Right atrium auricular region (tissue), 2 donors: ENCODE results near the gene NRCAM. TPM values are rescaled to one million over a fixed set of nuclear protein-coding genes. Genes with fewer than 3 reads are reported as not detected.

Source experiments
- DNase-seq: peaks from one replicate; pipeline ENCODE4 v3.0.0-alpha.2; 2019; ENCODE audit warnings: low spot score
- H3K27ac ChIP-seq, 2 donors: fragments of 200-600 bp; sonication (generic); 1 replicate in 1 of 2; 2 replicates in 1 of 2; pipeline ENCODE4 v1.5.1; 2016 to 2019
- H3K27me3 ChIP-seq, 2 donors: fragments of 200-600 bp; sonication (generic); one replicate each; pipeline versions ENCODE4 v1.5.1 to v1.6.0; 2017 to 2019
- H3K36me3 ChIP-seq: fragments of 200-600 bp; sonication (generic); one replicate; pipeline ENCODE4 v1.5.1; 2016
- H3K4me1 ChIP-seq, 2 donors: fragments of 200-600 bp; sonication (generic); one replicate each; pipeline versions ENCODE4 v1.5.1 to v1.6.0; 2017 to 2019
- H3K4me3 ChIP-seq, 2 donors: fragments of 200-600 bp; sonication (generic); 1 replicate in 1 of 2; 2 replicates in 1 of 2; pipeline ENCODE4 v1.5.1; 2017 to 2019; ENCODE audit warnings: mild to moderate bottlenecking in 1 of 2, moderate library complexity in 1 of 2
- H3K9me3 ChIP-seq, 2 donors: fragments of 200-600 bp; sonication (generic); one replicate each; pipeline ENCODE4 v1.5.1; 2019
- total RNA-seq, 2 donors: library from RNA; depleted of rRNA; stranded (reverse); fragments of >200 nt; gene quantifications; one replicate each; pipeline ENCODE4 v1.1.0, GENCODE V29; 2016
- TF ChIP-seq, protein P1 (sequence below), 2 donors: fragments of 200-600 bp; sonication (generic); IDR thresholded peaks; one replicate each; pipeline ENCODE4 v1.5.1; 2019; ENCODE audit warnings: antibody characterized with exemption in 2 of 2

The NRCAM gene
- total RNA-seq, 2 donors from 2014 or later = 0.63 to 0.93 TPM

DNA sequence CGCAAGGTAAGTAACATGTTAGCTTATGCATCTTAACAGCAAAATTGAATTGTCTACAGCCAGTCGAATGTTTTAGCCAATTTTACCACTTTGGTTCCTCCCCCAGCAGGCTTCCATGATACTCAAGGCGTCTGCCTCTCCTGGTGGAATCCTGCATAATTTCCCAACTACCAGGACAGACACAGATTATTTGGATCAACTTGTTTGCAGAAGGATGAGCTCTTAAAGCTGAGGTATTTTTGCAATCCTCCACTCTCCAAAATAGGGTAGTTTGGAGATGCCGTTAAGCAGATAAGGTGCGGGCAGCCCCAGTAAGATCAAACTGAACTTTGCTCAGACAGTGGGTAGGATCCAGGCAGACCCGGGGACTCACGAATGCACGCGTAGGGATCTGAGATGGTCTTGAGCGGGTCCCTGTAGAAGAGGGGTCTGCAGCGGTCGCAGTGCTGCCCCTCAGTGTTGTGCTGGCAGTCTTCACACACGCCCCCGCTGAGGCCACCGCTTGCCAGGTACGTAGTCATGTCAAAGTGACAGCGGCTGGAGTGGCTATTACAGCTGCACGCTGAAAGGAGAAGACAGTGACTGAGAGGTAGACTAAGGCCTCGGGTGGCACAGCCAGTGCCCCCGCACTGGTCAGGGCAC, 353.4 kb downstream of the NRCAM start:
- DNase-seq = no peak
- Histone ChIP-seq H3K9me3 (no peaks in the 10 kb centered on the region), H3K27ac (no peak overlapping the region), H3K27me3 (no peaks in the 10 kb centered on the region), H3K4me1 (no peaks in the 10 kb centered on the region), H3K4me3 (no peak overlapping the region), H3K36me3 (no peaks in the 10 kb centered on the region)
- TF ChIP-seq, protein P1, sequence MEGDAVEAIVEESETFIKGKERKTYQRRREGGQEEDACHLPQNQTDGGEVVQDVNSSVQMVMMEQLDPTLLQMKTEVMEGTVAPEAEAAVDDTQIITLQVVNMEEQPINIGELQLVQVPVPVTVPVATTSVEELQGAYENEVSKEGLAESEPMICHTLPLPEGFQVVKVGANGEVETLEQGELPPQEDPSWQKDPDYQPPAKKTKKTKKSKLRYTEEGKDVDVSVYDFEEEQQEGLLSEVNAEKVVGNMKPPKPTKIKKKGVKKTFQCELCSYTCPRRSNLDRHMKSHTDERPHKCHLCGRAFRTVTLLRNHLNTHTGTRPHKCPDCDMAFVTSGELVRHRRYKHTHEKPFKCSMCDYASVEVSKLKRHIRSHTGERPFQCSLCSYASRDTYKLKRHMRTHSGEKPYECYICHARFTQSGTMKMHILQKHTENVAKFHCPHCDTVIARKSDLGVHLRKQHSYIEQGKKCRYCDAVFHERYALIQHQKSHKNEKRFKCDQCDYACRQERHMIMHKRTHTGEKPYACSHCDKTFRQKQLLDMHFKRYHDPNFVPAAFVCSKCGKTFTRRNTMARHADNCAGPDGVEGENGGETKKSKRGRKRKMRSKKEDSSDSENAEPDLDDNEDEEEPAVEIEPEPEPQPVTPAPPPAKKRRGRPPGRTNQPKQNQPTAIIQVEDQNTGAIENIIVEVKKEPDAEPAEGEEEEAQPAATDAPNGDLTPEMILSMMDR (IDR thresholded peaks at IDR 0.05) = no peak

DNA sequence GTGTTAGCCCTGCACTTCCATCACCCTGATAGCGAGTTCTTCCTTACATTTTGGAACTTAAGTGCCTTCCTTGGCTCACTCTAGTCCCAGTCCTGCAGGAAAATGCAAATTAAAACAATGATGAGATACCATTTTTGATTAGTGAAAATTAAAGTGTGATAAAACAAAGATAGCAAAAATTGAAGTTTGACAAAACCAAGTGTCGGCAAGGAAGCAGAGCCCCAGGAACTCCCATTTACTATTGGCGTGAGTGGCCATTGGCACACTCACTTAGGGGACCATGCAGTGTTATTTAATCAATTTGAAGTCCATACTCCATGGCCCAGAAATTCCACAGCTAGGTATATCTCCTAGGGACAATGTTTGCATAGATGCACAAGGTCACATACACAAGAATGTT, 354.5 kb downstream of the NRCAM start:
- TF ChIP-seq, protein P1 (IDR thresholded peaks at IDR 0.05) = no peak
- Histone ChIP-seq H3K27me3 (no peaks in the 10 kb centered on the region), H3K36me3 (no peaks in the 10 kb centered on the region), H3K4me1 (no peaks in the 10 kb centered on the region), H3K9me3 (no peaks in the 10 kb centered on the region), H3K27ac (no peak overlapping the region), H3K4me3 (no peak overlapping the region)
- DNase-seq = no peak

DNA sequence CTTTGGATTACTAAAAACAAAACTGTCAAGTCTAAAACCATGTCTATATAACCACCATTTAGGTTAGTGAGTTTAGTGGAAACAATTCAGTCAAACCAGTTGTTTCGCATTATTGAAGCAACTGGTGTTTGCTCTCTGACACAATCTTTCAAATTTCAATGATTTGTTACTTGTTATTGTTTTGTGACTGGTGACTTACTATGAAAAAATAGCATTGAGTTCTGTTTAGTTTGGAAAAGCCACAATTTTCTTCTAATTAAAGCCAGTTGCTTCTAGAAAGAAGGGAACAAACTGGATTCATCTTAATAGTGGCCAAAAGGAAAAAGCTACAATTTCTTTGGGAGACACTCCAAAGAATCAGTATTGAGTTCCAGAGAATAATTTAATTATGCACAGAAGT, 356.5 kb downstream of the NRCAM start:
- DNase-seq = no peak
- Histone ChIP-seq H3K4me3 (no peak overlapping the region), H3K27me3 (no peaks in the 10 kb centered on the region), H3K36me3 (no peaks in the 10 kb centered on the region), H3K4me1 (no peaks in the 10 kb centered on the region), H3K27ac (no peak overlapping the region), H3K9me3 (no peaks in the 10 kb centered on the region)
- TF ChIP-seq, protein P1 (IDR thresholded peaks at IDR 0.05) = no peak

DNA sequence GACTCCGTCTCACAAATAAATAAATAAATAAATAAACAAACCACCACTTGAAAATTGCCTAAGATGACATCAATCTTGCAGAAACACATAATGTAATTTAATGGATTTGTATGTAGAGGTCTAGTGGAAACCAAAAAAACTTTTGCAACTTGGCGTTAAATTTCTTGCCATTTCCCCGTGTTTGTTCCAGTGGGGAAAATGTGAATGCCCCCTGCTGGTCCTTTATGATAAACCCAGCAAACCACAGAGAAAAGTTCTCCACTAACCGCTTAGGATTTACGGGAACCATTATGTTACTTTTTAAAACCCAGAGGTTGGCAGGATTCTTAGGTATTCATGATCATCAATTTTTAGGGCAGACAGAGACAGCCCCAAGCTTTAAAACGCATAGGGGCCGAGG, 358.5 kb downstream of the NRCAM start:
- no peaks in the 10 kb centered on the region for H3K9me3 ChIP-seq
- H3K36me3 ChIP-seq = no peaks in the 10 kb centered on the region
- H3K4me3 ChIP-seq = no peak overlapping the region
- TF ChIP-seq, protein P1 (IDR thresholded peaks at IDR 0.05) = peak in 1 of 2 donors; percentile 51
- H3K4me1 ChIP-seq = peaks cover 0 to 6% of the 10 kb centered on the region in 2 donors
- H3K27ac ChIP-seq = no peak overlapping the region
- no peaks in the 10 kb centered on the region for H3K27me3 ChIP-seq
- DNase-seq = no peak

Other genes starting within 250 kb of the NRCAM start
- gene PNPLA8, start 69.7 kb upstream of the NRCAM start, total RNA-seq = 10 to 100 TPM; 25.9 to 33.1 TPM
- 10 to 100 TPM; 23.3 to 28.9 TPM for gene THAP5, start 113.3 kb upstream of the NRCAM start, total RNA-seq
- 10 to 100 TPM; 60.2 to 100.0 TPM for gene DNAJB9, start 113.4 kb upstream of the NRCAM start, total RNA-seq